ENCODE data around the gene RAB10. TPM values are rescaled to one million over a fixed set of nuclear protein-coding genes. Genes with fewer than 3 reads are reported as not detected.

RAB10 gene
- total and polyA plus RNA-seq, 9 of the 15 experiments (the other 6 are each of a cell fraction or from before 2014, with no cell fraction given): 25.1 to 214 (median 157) TPM

DNA sequence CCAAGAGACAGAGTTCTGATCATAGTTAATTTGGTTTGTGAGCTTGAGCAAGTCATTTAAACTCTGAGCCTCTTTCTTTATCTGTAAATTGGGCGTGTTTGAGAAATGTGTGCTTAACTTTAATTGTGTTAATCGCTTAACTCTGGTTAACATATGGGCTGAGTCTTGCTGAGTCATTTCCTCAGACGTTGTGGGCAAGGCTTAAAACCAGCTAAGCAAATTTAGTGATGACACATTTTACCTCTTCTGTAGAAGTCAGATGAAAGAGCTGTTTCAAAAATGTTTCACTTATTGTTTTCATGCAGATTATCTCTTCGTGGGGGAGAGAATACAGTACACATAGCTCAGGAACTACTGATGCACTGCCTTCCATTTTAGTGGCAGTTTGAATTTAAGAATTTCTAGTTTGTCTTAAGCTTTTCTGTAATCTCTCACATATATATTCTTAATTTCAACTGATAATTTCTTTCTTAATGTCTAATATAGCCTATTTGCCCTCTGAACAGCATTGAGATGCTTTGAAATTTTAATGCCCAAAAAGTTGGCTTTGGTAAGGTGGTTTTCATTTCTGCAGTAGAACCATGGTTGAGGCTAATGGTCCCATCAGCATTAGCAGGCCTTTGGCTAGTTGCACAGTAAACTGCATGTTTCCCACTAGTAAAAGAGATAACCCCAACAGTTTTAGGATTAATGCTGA, 34.9 kb downstream of the RAB10 start (continued):
- TF ChIP-seq, protein P1, sequence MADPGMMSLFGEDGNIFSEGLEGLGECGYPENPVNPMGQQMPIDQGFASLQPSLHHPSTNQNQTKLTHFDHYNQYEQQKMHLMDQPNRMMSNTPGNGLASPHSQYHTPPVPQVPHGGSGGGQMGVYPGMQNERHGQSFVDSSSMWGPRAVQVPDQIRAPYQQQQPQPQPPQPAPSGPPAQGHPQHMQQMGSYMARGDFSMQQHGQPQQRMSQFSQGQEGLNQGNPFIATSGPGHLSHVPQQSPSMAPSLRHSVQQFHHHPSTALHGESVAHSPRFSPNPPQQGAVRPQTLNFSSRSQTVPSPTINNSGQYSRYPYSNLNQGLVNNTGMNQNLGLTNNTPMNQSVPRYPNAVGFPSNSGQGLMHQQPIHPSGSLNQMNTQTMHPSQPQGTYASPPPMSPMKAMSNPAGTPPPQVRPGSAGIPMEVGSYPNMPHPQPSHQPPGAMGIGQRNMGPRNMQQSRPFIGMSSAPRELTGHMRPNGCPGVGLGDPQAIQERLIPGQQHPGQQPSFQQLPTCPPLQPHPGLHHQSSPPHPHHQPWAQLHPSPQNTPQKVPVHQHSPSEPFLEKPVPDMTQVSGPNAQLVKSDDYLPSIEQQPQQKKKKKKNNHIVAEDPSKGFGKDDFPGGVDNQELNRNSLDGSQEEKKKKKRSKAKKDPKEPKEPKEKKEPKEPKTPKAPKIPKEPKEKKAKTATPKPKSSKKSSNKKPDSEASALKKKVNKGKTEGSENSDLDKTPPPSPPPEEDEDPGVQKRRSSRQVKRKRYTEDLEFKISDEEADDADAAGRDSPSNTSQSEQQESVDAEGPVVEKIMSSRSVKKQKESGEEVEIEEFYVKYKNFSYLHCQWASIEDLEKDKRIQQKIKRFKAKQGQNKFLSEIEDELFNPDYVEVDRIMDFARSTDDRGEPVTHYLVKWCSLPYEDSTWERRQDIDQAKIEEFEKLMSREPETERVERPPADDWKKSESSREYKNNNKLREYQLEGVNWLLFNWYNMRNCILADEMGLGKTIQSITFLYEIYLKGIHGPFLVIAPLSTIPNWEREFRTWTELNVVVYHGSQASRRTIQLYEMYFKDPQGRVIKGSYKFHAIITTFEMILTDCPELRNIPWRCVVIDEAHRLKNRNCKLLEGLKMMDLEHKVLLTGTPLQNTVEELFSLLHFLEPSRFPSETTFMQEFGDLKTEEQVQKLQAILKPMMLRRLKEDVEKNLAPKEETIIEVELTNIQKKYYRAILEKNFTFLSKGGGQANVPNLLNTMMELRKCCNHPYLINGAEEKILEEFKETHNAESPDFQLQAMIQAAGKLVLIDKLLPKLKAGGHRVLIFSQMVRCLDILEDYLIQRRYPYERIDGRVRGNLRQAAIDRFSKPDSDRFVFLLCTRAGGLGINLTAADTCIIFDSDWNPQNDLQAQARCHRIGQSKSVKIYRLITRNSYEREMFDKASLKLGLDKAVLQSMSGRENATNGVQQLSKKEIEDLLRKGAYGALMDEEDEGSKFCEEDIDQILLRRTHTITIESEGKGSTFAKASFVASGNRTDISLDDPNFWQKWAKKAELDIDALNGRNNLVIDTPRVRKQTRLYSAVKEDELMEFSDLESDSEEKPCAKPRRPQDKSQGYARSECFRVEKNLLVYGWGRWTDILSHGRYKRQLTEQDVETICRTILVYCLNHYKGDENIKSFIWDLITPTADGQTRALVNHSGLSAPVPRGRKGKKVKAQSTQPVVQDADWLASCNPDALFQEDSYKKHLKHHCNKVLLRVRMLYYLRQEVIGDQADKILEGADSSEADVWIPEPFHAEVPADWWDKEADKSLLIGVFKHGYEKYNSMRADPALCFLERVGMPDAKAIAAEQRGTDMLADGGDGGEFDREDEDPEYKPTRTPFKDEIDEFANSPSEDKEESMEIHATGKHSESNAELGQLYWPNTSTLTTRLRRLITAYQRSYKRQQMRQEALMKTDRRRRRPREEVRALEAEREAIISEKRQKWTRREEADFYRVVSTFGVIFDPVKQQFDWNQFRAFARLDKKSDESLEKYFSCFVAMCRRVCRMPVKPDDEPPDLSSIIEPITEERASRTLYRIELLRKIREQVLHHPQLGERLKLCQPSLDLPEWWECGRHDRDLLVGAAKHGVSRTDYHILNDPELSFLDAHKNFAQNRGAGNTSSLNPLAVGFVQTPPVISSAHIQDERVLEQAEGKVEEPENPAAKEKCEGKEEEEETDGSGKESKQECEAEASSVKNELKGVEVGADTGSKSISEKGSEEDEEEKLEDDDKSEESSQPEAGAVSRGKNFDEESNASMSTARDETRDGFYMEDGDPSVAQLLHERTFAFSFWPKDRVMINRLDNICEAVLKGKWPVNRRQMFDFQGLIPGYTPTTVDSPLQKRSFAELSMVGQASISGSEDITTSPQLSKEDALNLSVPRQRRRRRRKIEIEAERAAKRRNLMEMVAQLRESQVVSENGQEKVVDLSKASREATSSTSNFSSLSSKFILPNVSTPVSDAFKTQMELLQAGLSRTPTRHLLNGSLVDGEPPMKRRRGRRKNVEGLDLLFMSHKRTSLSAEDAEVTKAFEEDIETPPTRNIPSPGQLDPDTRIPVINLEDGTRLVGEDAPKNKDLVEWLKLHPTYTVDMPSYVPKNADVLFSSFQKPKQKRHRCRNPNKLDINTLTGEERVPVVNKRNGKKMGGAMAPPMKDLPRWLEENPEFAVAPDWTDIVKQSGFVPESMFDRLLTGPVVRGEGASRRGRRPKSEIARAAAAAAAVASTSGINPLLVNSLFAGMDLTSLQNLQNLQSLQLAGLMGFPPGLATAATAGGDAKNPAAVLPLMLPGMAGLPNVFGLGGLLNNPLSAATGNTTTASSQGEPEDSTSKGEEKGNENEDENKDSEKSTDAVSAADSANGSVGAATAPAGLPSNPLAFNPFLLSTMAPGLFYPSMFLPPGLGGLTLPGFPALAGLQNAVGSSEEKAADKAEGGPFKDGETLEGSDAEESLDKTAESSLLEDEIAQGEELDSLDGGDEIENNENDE (IDR thresholded peaks at IDR 0.05; ENCODE audit: low read depth, low read length): no peak
- TF ChIP-seq, protein P2, sequence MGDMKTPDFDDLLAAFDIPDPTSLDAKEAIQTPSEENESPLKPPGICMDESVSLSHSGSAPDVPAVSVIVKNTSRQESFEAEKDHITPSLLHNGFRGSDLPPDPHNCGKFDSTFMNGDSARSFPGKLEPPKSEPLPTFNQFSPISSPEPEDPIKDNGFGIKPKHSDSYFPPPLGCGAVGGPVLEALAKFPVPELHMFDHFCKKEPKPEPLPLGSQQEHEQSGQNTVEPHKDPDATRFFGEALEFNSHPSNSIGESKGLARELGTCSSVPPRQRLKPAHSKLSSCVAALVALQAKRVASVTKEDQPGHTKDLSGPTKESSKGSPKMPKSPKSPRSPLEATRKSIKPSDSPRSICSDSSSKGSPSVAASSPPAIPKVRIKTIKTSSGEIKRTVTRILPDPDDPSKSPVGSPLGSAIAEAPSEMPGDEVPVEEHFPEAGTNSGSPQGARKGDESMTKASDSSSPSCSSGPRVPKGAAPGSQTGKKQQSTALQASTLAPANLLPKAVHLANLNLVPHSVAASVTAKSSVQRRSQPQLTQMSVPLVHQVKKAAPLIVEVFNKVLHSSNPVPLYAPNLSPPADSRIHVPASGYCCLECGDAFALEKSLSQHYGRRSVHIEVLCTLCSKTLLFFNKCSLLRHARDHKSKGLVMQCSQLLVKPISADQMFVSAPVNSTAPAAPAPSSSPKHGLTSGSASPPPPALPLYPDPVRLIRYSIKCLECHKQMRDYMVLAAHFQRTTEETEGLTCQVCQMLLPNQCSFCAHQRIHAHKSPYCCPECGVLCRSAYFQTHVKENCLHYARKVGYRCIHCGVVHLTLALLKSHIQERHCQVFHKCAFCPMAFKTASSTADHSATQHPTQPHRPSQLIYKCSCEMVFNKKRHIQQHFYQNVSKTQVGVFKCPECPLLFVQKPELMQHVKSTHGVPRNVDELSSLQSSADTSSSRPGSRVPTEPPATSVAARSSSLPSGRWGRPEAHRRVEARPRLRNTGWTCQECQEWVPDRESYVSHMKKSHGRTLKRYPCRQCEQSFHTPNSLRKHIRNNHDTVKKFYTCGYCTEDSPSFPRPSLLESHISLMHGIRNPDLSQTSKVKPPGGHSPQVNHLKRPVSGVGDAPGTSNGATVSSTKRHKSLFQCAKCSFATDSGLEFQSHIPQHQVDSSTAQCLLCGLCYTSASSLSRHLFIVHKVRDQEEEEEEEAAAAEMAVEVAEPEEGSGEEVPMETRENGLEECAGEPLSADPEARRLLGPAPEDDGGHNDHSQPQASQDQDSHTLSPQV (IDR thresholded peaks at IDR 0.05): peak; percentile 82
- TF ChIP-seq ZC3H4 (CRISPR knock-in tag; IDR thresholded peaks at IDR 0.05; ENCODE audit: borderline replicate concordance) (no peak), RAD51 (IDR thresholded peaks at IDR 0.05; ENCODE audit: borderline replicate concordance, low read depth) (no peak), ZNF263 (CRISPR knock-in tag; IDR thresholded peaks at IDR 0.05; ENCODE audit: borderline replicate concordance) (no peak)
- TF ChIP-seq, protein P3, sequence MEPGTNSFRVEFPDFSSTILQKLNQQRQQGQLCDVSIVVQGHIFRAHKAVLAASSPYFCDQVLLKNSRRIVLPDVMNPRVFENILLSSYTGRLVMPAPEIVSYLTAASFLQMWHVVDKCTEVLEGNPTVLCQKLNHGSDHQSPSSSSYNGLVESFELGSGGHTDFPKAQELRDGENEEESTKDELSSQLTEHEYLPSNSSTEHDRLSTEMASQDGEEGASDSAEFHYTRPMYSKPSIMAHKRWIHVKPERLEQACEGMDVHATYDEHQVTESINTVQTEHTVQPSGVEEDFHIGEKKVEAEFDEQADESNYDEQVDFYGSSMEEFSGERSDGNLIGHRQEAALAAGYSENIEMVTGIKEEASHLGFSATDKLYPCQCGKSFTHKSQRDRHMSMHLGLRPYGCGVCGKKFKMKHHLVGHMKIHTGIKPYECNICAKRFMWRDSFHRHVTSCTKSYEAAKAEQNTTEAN (CRISPR knock-in tag; IDR thresholded peaks at IDR 0.05): no peak
- TF ChIP-seq, protein P4, sequence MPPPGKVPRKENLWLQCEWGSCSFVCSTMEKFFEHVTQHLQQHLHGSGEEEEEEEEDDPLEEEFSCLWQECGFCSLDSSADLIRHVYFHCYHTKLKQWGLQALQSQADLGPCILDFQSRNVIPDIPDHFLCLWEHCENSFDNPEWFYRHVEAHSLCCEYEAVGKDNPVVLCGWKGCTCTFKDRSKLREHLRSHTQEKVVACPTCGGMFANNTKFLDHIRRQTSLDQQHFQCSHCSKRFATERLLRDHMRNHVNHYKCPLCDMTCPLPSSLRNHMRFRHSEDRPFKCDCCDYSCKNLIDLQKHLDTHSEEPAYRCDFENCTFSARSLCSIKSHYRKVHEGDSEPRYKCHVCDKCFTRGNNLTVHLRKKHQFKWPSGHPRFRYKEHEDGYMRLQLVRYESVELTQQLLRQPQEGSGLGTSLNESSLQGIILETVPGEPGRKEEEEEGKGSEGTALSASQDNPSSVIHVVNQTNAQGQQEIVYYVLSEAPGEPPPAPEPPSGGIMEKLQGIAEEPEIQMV (tag; conservative IDR thresholded peaks at IDR 0.05; ENCODE audit: low read depth): no peak
